Smooth muscle cell (in vitro differentiated cells): Measurements from ENCODE around the gene ITPR3. TPM values are rescaled to one million over a fixed set of nuclear protein-coding genes. Genes with fewer than 3 reads are reported as not detected.
A peak's percentile ranks its signal among the peaks of the same experiment; 100 is the strongest.

Source experiments
- DNase-seq: peaks from one replicate; lab custom pipeline; 2025; ENCODE audit not compliant: unreplicated experiment; lab: John Stamatoyannopoulos, UW
- H2AFZ ChIP-seq: fragments of 200-600 bp; sonication (generic); 2 replicates; pipeline ENCODE4 v1.6.0; 2016; ENCODE audit warnings: antibody characterized with exemption, low read depth, mild to moderate bottlenecking
- H3F3A ChIP-seq: fragments of 200-600 bp; sonication (generic); 2 replicates; pipeline ENCODE4 v1.6.0; 2017; ENCODE audit warnings: antibody characterized with exemption, low read depth
- H3K27ac ChIP-seq: fragments of 200-600 bp; sonication (generic); 2 replicates; pipeline ENCODE4 v1.5.1; 2016; ENCODE audit warnings: low read depth, mild to moderate bottlenecking
- H3K27me3 ChIP-seq: fragments of 200-600 bp; sonication (generic); 2 replicates; pipeline ENCODE4 v1.6.1; 2016; ENCODE audit warnings: low read depth, mild to moderate bottlenecking
- H3K36me3 ChIP-seq: fragments of 200-600 bp; sonication (generic); 2 replicates; pipeline ENCODE4 v1.5.1; 2016; ENCODE audit warnings: low read depth
- H3K4me1 ChIP-seq: fragments of 200-600 bp; sonication (generic); 2 replicates; pipeline ENCODE4 v1.5.1; 2016; ENCODE audit warnings: low read depth
- H3K4me2 ChIP-seq: fragments of 200-600 bp; sonication (generic); 2 replicates; pipeline ENCODE4 v1.6.0; 2016; ENCODE audit warnings: mild to moderate bottlenecking
- H3K4me3 ChIP-seq: fragments of 200-600 bp; sonication (generic); 2 replicates; pipeline ENCODE4 v1.5.1; 2016; ENCODE audit warnings: mild to moderate bottlenecking
- H3K79me2 ChIP-seq: fragments of 200-600 bp; sonication (generic); 2 replicates; pipeline ENCODE4 v1.6.0; 2016; ENCODE audit warnings: low read depth, mild to moderate bottlenecking
- H3K9ac ChIP-seq: fragments of 200-600 bp; sonication (generic); 2 replicates; pipeline ENCODE4 v1.6.0; 2016; ENCODE audit warnings: low read depth
- H3K9me3 ChIP-seq: fragments of 200-600 bp; sonication (generic); replicated peaks from 2 replicates; pipeline ENCODE4 v1.5.1; 2016; ENCODE audit warnings: low read depth
- H4K20me1 ChIP-seq: fragments of 200-600 bp; sonication (generic); 2 replicates; pipeline ENCODE4 v1.6.0; 2016; ENCODE audit warnings: low read depth
- WGBS: methylation state at CpG from one replicate; pipeline ENCODE4 v1.1.7; 2016; ENCODE audit warnings: low lambda C conversion rate; 5-methylcytosine and 5-hydroxymethylcytosine counted together
- polyA plus RNA-seq: library from polyadenylated mRNA; unstranded; fragments of >200 nt; fragmentation: Nextera tagmentation; extraction: Ambion mirVana; gene quantifications from 2 replicates; pipeline ENCODE4 v1.2.1, GENCODE V29; 2016
- total RNA-seq: library from RNA; depleted of rRNA; stranded (reverse); fragments of >200 nt; gene quantifications from 2 replicates; pipeline ENCODE4 v1.2.3, GENCODE V29; 2014
- TF ChIP-seq, protein P1 (sequence below): fragments of 200-600 bp; sonication (generic); IDR thresholded peaks from 2 replicates; pipeline ENCODE4 v1.5.1; 2017; ENCODE audit warnings: borderline replicate concordance, mild to moderate bottlenecking, antibody characterized with exemption; ENCODE audit not compliant: insufficient read depth, poor library complexity, severe bottlenecking

Gene ITPR3
- total and polyA plus RNA-seq, 2 experiments from 2014 or later, result 2.0 to 7.4 TPM

DNA sequence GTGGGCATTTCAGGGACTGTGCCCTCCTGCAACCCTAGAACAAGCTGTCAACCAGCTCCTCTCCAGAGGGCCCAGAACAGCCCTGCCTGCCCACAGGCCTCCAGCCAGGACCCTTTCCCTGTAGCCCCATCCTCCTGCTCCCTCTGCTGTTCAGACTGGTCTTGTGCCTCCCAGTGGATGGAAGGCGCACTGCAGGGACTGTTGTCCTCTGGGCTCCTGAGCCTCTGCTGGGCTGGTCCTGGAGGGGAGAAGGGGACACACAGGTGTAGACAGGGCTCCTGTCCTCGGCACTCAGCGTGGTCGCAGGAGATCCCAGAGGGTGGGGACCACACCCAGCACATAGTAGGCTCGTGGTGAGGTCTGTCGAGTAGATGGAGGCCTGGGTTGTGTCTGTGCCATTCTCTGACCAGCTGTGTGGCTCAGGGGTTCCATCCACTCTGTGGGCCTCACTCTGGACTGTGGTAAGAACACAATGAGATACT lies 11.5 kb downstream of the ITPR3 start:
- H3K36me3 ChIP-seq, result no peaks in the 10 kb centered on the region
- H3K79me2 ChIP-seq, result no peaks in the 10 kb centered on the region
- TF ChIP-seq, protein P1, sequence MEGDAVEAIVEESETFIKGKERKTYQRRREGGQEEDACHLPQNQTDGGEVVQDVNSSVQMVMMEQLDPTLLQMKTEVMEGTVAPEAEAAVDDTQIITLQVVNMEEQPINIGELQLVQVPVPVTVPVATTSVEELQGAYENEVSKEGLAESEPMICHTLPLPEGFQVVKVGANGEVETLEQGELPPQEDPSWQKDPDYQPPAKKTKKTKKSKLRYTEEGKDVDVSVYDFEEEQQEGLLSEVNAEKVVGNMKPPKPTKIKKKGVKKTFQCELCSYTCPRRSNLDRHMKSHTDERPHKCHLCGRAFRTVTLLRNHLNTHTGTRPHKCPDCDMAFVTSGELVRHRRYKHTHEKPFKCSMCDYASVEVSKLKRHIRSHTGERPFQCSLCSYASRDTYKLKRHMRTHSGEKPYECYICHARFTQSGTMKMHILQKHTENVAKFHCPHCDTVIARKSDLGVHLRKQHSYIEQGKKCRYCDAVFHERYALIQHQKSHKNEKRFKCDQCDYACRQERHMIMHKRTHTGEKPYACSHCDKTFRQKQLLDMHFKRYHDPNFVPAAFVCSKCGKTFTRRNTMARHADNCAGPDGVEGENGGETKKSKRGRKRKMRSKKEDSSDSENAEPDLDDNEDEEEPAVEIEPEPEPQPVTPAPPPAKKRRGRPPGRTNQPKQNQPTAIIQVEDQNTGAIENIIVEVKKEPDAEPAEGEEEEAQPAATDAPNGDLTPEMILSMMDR, result peak; percentile 69
- H3K4me3 ChIP-seq, result no peak overlapping the region
- no peaks in the 10 kb centered on the region for H3F3A ChIP-seq
- peaks cover 15% of the 10 kb centered on the region for H3K27me3 ChIP-seq
- peaks cover 18% of the 10 kb centered on the region for H4K20me1 ChIP-seq
- no peak for DNase-seq
- H3K9me3 ChIP-seq, result no peaks in the 10 kb centered on the region
- 24% methylated on average over 6 of the region's 6 CpGs for WGBS
- no peak overlapping the region for H2AFZ ChIP-seq
- H3K9ac ChIP-seq, result no peak overlapping the region
- H3K4me1 ChIP-seq, result peaks cover 18% of the 10 kb centered on the region
- H3K4me2 ChIP-seq, result no peak overlapping the region
- no peak overlapping the region for H3K27ac ChIP-seq

DNA sequence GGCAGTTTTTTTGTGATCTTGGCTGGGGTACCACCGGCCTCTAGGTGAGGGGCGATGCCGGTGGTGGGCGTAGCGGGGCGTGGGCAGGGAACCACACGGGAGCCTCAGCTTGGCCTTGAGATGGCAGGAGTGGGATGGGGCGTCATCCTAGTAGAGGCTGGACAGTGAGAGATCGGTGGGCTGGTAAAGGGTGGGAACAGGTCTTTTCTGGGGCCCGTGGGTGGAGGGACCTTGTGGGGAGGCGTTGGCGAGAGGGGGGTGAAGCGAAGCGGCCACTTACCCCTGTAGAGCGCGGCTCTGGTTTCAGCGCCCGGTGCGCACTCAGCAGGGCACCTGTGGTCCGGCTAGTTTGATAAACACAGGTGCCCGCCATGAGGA lies 12.0 kb downstream of the ITPR3 start:
- Histone ChIP-seq H2AFZ (no peak overlapping the region), H3K27ac (no peak overlapping the region), H3K9ac (no peak overlapping the region), H3K4me3 (peak overlapping the region; percentile 46), H3K4me2 (peak overlapping the region; percentile 84), H3F3A (no peaks in the 10 kb centered on the region), H4K20me1 (peaks cover 18% of the 10 kb centered on the region), H3K36me3 (no peaks in the 10 kb centered on the region), H3K9me3 (no peaks in the 10 kb centered on the region), H3K4me1 (peaks cover 18% of the 10 kb centered on the region), H3K79me2 (no peaks in the 10 kb centered on the region), H3K27me3 (peaks cover 15% of the 10 kb centered on the region)
- 29% methylated on average over 15 of the region's 21 CpGs for WGBS
- TF ChIP-seq, protein P1, result no peak
- DNase-seq, result no peak

DNA sequence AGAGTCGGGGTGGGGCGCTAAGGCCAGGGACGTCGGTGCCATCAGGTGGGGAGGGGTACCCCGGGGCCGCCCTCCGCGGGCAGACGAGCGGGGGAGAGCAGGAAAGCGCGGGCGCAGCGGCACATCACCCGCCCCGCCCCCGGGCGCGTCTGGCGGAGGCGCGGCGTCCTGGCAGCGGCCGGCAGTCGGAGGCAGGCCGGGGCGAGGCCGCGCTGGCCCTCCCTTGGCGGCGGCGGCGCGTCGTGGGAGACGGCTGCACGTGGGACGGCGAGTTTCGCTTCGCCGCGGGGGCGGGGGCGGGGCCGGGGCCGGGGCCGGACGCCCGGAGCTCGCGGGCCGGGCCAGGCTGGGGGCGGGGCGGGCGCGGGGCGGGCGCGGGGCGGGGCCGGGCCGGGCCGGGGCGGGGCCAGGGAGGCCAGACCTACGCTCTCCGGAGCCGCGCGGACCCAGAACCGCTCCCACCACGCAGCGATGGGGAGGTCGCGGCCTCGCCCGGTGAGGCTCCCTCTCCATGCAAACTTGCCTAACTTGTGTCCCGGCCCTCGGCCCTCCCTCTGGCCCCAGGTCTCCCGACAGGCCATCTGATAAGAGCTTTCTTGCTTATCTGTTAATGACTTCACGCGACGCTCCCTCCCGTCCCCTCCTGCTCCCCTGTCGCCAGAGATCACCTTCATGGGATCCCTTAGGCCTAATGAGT lies 12.5 kb downstream of the ITPR3 start:
- Histone ChIP-seq H4K20me1 (peaks cover 18% of the 10 kb centered on the region), H3K79me2 (no peaks in the 10 kb centered on the region), H3K4me2 (peak overlapping the region; percentile 92), H3K36me3 (no peaks in the 10 kb centered on the region), H2AFZ (peak overlapping the region; percentile 74), H3F3A (no peaks in the 10 kb centered on the region), H3K27me3 (peaks cover 15% of the 10 kb centered on the region), H3K9ac (peak overlapping the region; percentile 9), H3K27ac (no peak overlapping the region), H3K4me1 (peaks cover 18% of the 10 kb centered on the region), H3K4me3 (peak overlapping the region; percentile 49), H3K9me3 (no peaks in the 10 kb centered on the region)
- WGBS, result 2% methylated on average over 9 of the region's 86 CpGs
- peak; percentile 16 for DNase-seq
- TF ChIP-seq, protein P1, result no peak
